Measurements from ENCODE around the gene MSANTD2. TPM values are rescaled to one million over a fixed set of nuclear protein-coding genes. Genes with fewer than 3 reads are reported as not detected.
A peak's percentile ranks its signal among the peaks of the same experiment; 100 is the strongest.

Gene MSANTD2
- total RNA-seq (2014; rRNA removed; shearing (Covaris generic)) = 9.2 and 12.6 TPM in 2 replicates

DNA sequence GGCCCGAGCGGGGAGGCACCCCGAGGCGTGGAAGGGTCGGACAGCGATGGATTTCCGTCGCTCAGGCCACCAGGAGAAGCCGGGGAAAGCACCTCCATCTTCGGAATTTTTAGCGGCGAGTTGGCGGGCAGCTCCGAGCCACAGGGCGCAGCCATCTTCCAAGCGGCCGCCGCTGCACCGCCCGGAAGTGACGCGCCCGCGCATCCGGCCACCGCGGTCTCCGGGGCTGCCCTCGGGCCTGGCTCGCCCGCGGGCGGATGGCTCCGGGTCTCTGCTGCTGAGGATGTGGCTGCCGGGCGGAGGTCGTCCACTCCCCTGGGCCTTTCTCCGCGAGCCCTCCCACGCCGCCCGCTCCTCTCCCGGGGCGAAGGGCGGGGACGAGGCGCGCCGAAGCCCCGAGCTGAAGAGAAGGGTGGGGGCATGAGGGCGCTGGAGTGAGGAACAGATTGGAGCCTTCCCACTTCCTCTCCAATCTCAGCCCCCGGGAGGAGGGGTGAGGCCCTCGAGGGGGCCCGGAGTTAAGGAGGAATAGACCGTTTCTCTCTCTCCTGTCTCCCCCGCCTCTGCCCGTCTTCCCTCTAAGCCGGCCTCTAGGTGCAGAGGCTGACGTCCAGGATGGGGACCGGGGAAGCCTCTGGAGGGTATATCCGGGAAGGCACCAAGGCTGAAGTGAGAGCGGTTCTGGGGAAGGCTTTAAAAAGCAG is at the start of gene MSANTD2:
MSANTD2 (minus strand) TSS at position 181 of the 704 bp plus-strand sequence; CDS start at position 155, 26 bp downstream.
- Histone ChIP-seq H3K4me1 (peaks cover 7% of the 10 kb centered on the region), H3K27me3 (no peaks in the 10 kb centered on the region), H3K36me3 (no peaks in the 10 kb centered on the region), H3K27ac (peak within 1 kb of the TSS; percentile 92), H3K4me3 (peak within 1 kb of the TSS; percentile 95), H3K9me3 (replicated peaks) (no peaks in the 10 kb centered on the region)
- DNase-seq = peak; percentile 73 to 79

DNA sequence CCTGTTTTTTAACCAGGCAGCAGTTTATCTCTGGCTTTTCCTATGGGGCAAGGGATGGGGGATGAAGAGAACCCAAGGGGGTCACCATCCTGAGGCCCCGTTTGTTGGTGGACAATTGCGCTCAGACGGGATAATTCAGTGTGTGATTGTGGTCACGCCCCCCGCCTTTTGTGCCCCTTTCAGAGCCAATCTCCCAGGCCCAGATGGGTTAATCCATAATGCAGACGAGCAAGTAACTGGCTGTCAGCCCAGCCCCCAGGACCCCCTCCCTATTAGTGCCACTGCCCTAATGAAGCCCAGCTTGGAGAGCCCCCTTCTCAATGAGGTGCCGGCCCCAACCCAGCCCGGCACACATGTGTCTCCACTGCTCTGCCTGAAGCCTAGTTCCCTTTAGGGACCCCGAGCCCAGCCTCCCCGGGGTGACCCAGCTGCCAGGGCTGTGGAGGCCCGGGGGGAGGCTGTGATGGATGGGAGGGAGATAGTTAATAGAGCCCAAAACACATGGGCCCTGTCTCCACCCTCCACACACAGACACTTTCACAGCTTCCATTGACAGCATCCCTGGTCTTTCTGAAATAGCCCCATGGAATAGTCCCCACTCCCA is 46.0 kb upstream of the MSANTD2 start:
- Histone ChIP-seq H3K4me3 (no peak overlapping the region), H3K9me3 (replicated peaks) (no peaks in the 10 kb centered on the region), H3K4me1 (no peaks in the 10 kb centered on the region), H3K36me3 (no peaks in the 10 kb centered on the region), H3K27me3 (peaks cover 23% of the 10 kb centered on the region), H3K27ac (no peak overlapping the region)
- no peak for DNase-seq

DNA sequence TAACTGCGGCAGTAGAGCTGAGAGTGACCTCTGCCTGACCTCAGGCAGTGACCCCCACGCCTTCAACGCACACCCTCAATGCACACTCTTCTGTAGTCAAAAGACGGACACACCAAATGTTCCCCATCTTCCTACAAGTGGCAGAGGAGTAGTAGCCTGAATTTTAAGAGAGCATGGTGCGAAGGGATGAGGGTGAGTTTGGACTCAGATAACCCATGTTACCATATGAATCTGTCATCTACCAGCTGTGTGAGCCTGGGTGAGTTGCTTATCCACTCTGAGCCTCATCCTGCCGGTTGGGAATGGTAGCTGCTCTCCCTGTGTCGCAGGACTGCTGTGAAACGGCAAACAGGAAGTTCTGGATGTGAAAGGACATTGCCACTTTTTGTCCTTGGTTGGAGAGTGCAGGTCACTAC is 44.5 kb upstream of the MSANTD2 start:
- H3K4me3 ChIP-seq = no peak overlapping the region
- H3K4me1 ChIP-seq = no peaks in the 10 kb centered on the region
- no peak overlapping the region for H3K27ac ChIP-seq
- H3K36me3 ChIP-seq = no peaks in the 10 kb centered on the region
- no peak for DNase-seq
- no peaks in the 10 kb centered on the region for H3K9me3 ChIP-seq (replicated peaks)
- peaks cover 37% of the 10 kb centered on the region for H3K27me3 ChIP-seq

DNA sequence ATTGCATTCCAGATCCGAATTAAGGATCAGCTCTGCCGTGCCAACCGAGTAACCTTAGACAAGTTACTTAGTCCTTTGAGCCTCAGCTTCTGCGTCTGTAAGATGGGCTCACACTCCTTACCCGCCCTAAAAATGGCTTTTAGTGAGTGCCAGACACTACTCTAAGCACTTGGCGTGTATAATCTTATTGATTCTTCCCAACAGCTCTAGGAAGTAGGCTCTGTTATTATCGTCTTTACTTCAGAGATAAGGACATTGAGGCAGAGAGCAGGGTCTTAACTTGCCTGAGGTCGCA is 43.4 kb upstream of the MSANTD2 start:
- peaks cover 41% of the 10 kb centered on the region for H3K27me3 ChIP-seq

DNA sequence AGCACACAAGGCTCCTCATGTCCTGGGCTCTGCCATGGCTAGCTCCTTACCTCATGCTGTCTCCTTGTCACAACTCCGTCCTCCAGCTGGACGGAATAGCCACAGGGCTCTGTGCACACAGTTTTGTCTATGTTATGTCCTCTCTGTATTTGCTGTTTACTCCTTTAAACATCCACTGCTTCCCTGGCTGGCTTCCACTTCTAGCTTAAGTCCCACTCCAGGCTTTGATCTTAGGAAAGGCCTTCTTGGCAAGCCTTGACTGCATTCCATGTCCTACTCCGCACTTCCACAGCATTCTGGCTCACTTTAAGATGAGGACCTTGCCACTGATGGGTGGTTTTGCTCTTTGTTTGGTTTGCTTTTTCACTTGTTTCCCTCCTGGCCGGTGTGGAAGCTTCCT is 42.1 kb upstream of the MSANTD2 start:
- DNase-seq = no peak
- no peak overlapping the region for H3K27ac ChIP-seq
- H3K4me1 ChIP-seq = no peaks in the 10 kb centered on the region
- H3K36me3 ChIP-seq = no peaks in the 10 kb centered on the region
- peaks cover 41% of the 10 kb centered on the region for H3K27me3 ChIP-seq
- no peaks in the 10 kb centered on the region for H3K9me3 ChIP-seq (replicated peaks)
- H3K4me3 ChIP-seq = no peak overlapping the region

More for the DNA sequence above, 43.4 kb upstream of the MSANTD2 start:
- Histone ChIP-seq H3K9me3 (replicated peaks) (no peaks in the 10 kb centered on the region), H3K36me3 (no peaks in the 10 kb centered on the region), H3K4me1 (no peaks in the 10 kb centered on the region), H3K4me3 (peak overlapping the region; percentile 49), H3K27ac (no peak overlapping the region)
- DNase-seq = no peak

DNA sequence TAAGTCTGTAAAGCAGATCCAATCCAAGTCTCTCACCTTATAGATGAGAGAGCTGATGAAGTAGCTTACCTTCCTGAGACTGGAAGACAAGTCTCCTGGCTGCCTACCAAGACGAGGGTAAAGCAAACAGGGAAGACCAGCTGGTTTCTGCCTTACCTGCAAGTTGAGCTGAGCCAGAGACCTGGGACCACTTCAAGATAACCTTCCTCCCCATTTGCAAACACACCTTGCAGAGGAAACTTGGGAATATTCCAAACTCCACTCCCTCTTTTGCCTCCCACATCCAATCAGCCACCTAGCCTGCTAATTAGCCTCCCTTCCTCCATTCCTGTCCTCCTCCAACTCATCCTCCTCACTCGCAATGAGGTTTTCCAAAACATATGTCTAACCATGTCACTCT is 41.6 kb upstream of the MSANTD2 start:
- no peaks in the 10 kb centered on the region for H3K36me3 ChIP-seq
- no peaks in the 10 kb centered on the region for H3K4me1 ChIP-seq
- H3K4me3 ChIP-seq = no peak overlapping the region
- no peak overlapping the region for H3K27ac ChIP-seq
- DNase-seq = no peak
- peaks cover 41% of the 10 kb centered on the region for H3K27me3 ChIP-seq
- no peaks in the 10 kb centered on the region for H3K9me3 ChIP-seq (replicated peaks)

DNA sequence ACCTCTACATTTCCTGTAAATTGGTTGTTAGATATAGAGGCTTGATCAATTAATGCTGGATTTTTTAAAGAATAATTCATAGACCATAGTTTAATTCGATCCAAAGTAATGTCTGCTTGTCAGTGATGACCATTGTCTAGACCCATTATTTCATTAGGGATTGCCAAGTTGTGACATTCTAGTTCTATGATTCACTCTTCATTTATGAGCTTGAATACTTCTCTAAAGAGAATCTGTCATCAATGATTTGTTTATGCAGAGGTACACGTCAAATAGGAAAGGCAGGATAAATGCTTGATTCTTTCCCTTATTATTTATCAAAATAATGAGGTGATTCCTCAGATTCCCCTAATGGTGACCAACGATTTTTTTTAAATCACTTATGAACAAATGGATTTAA is 41.0 kb upstream of the MSANTD2 start:
- no peaks in the 10 kb centered on the region for H3K4me1 ChIP-seq
- H3K27ac ChIP-seq = no peak overlapping the region
- DNase-seq = no peak
- no peaks in the 10 kb centered on the region for H3K9me3 ChIP-seq (replicated peaks)
- peaks cover 41% of the 10 kb centered on the region for H3K27me3 ChIP-seq
- H3K4me3 ChIP-seq = no peak overlapping the region
- H3K36me3 ChIP-seq = no peaks in the 10 kb centered on the region

DNA sequence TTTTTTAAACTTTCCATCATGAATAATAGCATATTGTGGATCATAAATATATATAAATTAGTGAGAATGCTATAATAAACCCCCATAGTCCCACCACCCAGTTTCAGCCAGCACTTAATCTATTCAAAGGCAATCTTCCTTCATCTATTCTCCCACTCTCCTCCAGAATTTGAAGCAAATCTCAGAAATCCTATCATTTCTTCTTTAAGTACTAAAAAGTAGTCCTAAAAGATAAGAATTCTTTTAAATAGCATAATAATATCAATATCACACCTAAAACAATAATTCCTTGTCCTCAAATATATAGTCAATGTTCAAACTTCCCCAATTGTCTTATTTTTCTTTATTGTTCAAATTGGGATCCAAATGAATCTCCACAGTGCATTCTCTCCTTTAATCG is 40.5 kb upstream of the MSANTD2 start:
- Histone ChIP-seq H3K27me3 (peaks cover 41% of the 10 kb centered on the region), H3K36me3 (no peaks in the 10 kb centered on the region), H3K27ac (no peak overlapping the region), H3K9me3 (replicated peaks) (no peaks in the 10 kb centered on the region), H3K4me3 (no peak overlapping the region), H3K4me1 (no peaks in the 10 kb centered on the region)
- no peak for DNase-seq

DNA sequence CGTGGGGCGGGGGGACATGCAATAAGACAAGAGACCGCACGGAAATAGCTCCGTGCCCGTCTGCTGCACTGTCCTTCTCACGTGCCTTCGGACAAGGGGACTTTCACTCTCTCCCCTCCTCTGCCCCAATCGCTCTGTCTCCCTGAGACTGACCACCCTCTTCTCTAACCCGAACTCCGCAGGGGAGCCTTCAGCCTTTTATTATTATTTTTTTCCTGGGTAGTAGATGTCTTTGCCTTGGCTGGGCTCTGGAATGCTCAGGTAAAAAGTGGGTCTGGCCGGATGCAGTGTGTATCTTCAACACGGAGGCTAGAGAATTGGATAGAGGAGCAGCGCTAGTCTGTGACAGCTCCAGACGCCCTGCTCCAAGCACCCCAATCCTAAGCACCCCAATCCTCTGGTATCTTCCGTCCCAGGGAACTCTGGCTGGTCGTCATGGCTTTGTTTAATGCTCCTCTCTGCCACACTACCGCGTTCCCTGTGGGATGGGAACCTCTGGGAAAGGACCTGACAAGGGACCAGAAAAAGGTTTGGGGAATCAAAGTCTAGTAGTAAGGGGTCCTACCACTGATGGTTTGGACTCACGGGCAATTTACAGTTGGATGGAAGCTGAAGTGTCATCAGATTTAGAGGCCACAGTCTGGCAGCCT is 39.9 kb upstream of the MSANTD2 start:
- H3K27ac ChIP-seq = no peak overlapping the region
- no peaks in the 10 kb centered on the region for H3K9me3 ChIP-seq (replicated peaks)
- H3K27me3 ChIP-seq = peaks cover 41% of the 10 kb centered on the region
- H3K36me3 ChIP-seq = no peaks in the 10 kb centered on the region
- DNase-seq = no peak
- H3K4me1 ChIP-seq = no peaks in the 10 kb centered on the region
- H3K4me3 ChIP-seq = peak overlapping the region; percentile 59

DNA sequence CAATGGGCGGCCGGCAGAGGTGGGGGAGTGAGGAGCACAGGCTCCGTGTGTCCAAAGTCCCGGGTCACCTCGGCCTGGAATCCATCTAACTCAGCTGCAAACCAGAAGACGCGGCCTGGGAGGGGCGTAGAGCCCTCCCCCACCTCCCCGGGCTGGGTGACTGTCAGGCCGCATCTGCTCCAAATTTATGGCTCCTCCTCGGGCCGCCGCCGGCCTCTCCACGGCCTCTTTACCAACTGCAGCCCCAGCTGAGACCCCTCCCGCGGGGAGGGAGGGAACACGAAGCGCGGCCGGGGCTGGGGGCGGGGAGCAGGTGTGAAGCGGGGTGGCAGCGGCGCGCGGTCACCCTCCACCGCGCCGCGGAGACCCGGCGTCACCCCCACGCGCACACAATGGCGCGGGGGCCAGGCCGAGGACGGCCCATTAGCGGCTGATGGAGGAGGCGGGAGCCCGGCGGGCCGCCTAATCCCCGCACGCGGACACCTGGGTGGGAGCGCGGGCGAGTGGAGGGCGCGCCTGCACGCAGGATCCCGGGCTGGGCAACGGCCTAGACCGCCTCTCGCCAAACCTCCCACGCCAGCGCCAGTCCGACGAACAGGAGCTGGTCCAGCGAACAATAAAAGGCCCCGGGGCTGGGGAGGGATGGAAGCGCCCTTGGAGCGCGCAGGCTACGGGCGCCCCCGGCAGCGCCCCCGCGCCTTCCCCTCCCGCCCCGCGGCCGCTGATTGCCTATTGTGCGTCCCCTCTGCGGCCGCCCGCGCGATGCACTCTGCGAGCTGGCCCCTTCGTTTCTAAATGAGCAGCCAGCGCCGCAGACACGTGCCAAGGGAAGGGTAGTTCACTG is 39.1 kb upstream of the MSANTD2 start:
- Histone ChIP-seq H3K4me3 (peak overlapping the region; percentile 59), H3K4me1 (no peaks in the 10 kb centered on the region), H3K27me3 (peaks cover 39% of the 10 kb centered on the region), H3K27ac (no peak overlapping the region), H3K36me3 (no peaks in the 10 kb centered on the region), H3K9me3 (replicated peaks) (no peaks in the 10 kb centered on the region)
- DNase-seq = peak; percentile 26 to 28

DNA sequence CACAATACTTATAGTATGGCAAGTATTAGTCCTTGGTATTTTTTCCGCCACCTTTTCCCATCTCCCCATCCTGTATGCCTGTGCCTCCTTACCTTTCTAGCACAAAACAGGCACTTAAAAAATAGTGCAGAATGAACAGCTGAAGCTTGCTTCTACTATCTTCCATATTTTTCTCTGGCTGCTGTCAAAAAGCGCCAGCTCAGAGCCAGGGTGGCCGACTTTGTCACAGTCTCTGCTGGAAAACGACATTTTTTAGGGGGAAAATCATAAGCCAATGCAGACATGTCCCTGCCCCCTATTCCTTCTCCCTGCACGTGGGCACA is 38.6 kb upstream of the MSANTD2 start:
- Histone ChIP-seq H3K27me3 (peaks cover 35% of the 10 kb centered on the region), H3K4me1 (no peaks in the 10 kb centered on the region), H3K27ac (no peak overlapping the region), H3K4me3 (peak overlapping the region; percentile 59), H3K9me3 (replicated peaks) (no peaks in the 10 kb centered on the region), H3K36me3 (no peaks in the 10 kb centered on the region)
- no peak for DNase-seq

DNA sequence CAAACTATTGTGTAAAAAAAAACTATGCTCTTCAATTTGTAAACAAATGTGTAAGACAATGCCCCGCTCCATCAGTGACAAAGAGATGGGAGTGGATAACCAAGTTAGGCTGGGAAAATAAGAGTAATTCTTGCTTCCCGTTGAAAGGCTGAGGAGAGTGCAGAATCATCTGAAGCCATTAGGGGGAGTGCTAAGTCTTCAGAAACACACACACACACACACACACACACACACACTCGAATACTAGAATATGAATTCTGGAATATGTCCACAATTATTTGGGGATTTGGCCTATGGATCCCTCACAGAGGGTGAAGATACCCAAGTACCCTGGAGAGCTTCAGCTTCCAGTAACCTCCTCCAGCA is 37.3 kb upstream of the MSANTD2 start:
- Histone ChIP-seq H3K4me1 (no peaks in the 10 kb centered on the region), H3K4me3 (no peak overlapping the region), H3K27me3 (peaks cover 24% of the 10 kb centered on the region), H3K9me3 (replicated peaks) (no peaks in the 10 kb centered on the region), H3K27ac (no peak overlapping the region), H3K36me3 (no peaks in the 10 kb centered on the region)
- peak; percentile 57 to 73 for DNase-seq

DNA sequence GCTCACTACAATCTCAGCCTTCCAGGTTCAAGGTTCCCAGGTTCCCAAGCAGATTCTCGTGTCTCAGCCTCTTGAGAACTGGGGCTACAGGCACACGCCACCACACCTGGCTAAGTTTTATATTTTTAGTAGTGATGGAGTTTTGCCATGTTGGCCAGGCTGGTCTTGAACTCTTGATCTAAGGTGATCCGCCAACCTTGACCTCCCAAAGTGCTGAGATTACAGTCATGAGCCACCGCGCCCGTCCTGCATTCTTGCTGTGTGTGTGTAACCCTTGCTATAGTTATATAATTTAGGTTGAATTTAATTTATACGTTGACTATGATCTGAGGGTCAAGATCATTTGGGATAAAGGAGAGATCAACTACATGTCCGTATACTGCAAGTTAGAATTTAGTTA is 35.7 kb upstream of the MSANTD2 start:
- H3K4me1 ChIP-seq = no peaks in the 10 kb centered on the region
- H3K9me3 ChIP-seq (replicated peaks) = no peaks in the 10 kb centered on the region
- H3K27me3 ChIP-seq = peaks cover 15% of the 10 kb centered on the region
- peak overlapping the region; percentile 67 for H3K27ac ChIP-seq
- no peaks in the 10 kb centered on the region for H3K36me3 ChIP-seq
- DNase-seq = no peak
- H3K4me3 ChIP-seq = peak overlapping the region; percentile 55

DNA sequence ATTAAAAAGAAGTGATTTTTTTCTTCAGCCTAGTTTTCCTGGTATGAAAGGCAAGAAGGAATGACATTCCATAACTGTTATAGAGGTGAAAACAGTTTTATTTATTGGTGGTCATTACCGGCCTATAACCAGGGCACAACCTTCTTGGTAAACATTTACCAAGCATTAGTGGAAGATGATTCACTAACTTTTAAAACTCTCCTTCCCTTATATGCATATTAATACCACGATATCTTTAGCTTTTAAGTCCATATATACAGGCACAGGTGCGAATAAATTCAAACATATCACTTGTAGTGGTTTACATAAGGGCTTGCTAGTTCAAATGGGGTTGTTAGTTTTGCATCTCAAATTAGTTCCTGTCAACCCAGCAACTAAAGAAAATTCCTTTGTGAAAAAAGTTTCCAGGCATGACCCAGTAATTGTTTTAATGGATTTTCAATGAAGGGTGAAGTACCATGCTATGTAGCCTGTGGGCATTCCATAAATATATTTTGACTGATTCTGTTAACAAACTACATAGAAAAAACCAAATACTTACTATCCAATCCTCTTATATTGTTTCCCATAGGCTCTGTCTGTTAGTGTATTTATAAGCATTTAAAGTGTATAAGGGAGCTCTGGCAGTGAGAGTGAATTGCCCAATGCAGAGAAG is 34.4 kb upstream of the MSANTD2 start:
- Histone ChIP-seq H3K27me3 (peaks cover 4% of the 10 kb centered on the region; the same call in 1 of the 2 replicates), H3K9me3 (replicated peaks) (no peaks in the 10 kb centered on the region), H3K36me3 (no peaks in the 10 kb centered on the region), H3K4me3 (no peak overlapping the region), H3K4me1 (no peaks in the 10 kb centered on the region), H3K27ac (no peak overlapping the region)
- DNase-seq = no peak

All from SJCRH30 (cell line).